ENCODE measurements around the gene MIAT. TPM values are rescaled to one million over a fixed set of nuclear protein-coding genes. Genes with fewer than 3 reads are reported as not detected.
A peak's percentile ranks its signal among the peaks of the same experiment; 100 is the strongest.
"Not testable (repeated sequence)": the region's sequence is repeated elsewhere in the genome, so short reads cannot be mapped to it uniquely, and the experiment has no call there.

MIAT gene
- under 0.01 TPM in 1 of 2 replicates, not detected in the other for total RNA-seq (2014; rRNA removed; shearing (Covaris generic))

DNA sequence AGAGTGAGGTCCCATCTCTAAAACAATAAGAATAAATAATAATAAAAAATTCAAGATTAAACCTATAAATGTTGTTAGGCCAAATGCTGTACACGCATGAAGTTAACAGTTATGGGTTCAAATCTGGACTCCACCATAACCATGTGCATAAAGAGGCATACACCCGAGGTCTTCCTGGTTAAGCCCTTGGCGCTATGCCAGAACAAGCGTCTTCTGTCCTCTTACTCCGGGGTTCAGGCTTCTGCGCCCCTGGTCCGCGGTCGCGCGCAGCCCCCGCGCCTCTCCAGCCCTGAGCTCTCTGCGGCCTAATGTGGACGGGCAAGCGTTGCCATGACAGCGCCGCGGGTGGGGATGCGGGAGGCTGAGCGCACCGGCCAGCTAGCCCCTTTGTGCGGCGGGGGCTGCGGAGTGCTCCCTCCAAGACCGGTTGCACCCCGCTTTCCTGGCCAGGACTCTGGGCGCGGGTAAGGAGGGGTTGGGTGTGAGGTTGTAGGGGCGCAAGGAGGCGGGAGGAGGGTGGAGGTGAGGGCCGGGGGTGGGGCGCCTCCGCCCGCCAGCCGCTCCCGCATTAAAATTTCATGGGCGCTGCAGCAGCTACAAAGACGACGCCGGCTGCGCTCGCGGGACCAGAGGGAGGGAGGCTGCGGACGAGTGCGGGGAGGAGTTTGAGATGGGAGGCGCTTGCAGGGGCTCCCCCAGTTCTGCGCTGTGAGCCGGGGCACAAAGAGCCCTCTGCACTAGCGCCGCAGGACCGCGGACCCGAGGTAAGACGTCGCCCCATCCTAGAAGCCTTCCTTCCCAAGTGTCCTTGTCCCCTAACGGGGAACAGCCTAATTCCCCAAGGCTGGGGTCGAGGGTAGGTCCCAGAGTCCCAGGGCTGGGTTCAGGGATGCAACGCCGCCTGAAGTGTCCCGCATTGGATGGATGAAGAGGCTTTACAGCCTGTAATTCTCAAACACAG lies at the start of gene MIAT:
Gene MIAT (plus strand): TSS at position 698 of the 961 bp plus-strand sequence.
- no peak for DNase-seq (ENCODE audit: low spot score)

DNA sequence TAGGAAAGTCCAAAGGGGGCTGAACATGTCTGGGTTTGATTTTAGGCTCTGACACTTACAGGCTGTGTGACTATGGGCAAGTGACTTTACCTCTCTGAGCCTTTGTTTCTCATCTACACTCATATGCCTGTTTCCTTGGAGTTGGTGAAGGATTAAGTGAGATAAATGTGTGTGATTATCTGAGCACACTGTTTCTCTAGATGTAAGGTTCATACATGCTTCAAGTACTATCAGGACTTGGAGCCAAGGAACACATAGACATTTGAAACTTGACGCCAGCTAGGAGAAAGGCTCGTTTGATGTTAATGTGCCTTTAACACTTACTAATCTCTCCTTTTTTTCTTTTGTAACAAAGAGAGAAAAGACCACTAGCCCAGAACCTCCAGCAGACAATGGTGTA lies 49.3 kb upstream of the MIAT start:
- no peak for DNase-seq (ENCODE audit: low spot score)

DNA sequence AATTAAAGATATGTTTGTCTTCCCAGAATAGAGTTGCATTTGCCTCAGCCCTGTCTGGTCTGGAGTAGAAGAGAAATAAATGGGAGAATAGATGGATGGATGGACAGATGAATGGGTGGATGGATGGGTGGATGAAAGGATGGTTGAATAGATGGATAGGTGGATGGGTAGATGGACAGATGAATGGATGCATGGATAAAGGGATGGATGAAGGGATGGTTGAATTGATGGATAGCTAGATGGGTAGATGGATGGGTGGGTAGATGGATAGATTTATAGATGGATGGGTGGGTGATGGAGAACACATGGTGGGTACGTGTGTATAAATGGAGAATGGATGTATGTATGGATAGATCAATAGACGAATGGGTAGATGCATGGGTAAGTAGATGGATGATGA lies 48.1 kb upstream of the MIAT start:
- DNase-seq (ENCODE audit: low spot score) = no peak

DNA sequence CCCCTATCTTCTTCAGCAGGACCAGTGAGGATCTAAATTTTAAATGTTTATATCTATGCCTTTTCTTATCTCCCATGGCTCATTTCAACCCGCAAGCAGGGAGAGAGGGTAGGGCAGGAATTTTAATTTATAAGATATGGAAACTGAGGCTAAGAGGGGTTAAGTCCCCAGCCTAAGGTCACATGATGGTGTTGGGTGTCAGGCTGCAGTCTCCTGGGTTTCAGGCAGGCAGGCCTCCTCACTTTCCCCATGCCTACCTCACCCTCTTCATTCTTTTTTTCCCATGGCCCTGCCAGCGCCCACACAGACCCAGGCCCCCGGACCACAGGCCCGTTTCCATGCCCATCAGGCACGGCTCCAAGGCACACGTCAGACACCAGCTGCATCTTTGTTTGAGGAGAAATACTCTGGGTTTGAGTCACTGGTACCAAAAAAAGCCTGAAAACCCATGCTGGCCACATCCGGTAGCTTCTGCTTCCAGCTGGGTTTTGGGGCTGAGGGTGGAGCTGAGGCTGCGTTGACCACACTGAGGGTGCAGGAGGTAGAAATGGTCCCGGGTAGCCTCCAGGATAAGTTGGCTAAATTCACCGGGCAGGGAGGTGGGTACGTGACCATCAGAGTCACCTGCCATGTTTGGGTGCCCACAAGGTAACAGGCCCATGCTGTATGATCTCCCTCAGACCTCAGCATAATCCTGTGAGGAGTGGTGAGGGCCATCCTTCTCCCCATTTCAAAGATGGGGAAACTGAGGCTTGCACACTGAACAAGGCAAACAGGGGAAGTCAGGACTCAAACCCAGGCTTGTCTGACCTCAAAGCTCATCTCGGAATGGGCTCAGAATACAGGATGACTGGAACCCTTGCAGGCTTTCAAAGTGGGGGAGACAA lies 47.1 kb upstream of the MIAT start:
- DNase-seq (ENCODE audit: low spot score) = peak; percentile 74

DNA sequence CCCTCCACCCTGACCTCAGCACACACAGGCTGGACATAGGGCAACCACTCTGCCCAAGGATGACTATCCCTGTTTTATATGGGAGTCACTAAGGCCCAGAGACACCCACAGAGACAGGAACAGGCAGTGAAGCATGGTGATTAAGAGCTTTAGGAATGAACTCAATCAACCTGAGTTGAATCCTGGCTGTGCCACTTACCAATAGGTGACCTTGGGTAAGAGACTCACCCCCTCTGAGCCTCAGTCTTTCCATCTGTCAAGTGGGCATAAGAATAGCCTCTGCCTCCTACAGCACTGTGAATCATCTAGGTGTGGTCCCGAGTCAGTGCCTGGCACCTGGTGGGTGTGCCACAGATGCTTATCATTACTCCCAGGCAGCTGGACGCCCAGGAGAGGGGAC lies 46.4 kb upstream of the MIAT start:
- no peak for DNase-seq (ENCODE audit: low spot score)

DNA sequence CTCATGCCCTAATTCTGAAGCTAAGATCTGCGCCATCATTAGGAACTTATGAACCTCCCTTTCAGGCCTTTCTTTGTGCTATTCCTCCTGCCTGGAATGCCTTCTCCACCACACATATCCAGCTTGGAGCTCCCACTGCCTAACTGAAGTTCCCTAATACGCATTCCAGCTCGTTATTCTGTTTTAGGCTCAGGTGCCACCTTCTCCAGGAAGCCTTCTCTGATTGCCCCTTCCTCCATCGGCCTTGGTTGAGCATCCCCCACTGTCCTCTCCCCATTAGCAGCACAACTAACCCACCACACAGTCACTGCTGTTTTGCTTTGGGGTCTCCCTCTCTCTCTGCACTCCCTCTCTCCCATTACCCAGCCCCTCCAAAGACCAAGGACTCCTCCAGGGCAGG lies 44.7 kb upstream of the MIAT start:
- DNase-seq (ENCODE audit: low spot score) = no peak

DNA sequence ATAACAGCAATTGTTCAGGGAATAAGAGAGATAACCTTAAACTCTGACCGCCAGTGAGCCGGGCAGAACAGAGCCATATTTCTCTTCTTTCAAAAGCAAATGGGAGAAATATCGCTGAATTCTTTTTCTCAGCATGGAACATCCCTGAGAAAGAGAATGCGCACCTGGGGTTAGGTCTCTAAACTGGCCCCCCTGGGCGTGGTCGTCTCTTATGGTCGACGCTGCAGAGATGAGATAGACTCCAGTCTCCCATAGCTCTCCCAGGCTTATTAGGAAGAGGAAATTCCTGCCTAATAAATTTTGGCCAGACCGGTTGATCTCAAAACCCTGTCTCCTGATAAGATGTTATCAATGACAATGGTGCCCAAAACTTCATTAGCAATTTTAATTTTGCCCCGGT lies 43.6 kb upstream of the MIAT start:
- not testable (repeated sequence) for DNase-seq (ENCODE audit: low spot score)

DNA sequence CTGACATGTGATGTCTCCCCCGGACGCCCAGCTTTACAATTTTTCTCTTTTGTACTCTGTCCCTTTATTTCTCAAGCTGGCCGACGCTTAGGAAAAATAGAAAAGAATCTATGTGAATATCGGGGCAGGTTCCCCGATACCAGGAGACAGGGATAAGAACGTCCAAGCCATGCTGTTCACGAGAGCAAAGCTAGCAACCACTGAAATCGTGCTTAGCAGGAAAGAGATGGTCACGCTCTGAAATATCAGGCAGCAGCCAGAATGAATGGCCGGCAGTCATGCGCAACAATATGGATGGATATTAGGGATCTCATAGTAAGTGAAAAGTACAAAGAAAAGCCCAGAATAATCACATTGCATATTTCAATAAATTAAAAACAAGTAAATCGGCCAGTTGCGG lies 43.1 kb upstream of the MIAT start:
- no peak for DNase-seq (ENCODE audit: low spot score)

DNA sequence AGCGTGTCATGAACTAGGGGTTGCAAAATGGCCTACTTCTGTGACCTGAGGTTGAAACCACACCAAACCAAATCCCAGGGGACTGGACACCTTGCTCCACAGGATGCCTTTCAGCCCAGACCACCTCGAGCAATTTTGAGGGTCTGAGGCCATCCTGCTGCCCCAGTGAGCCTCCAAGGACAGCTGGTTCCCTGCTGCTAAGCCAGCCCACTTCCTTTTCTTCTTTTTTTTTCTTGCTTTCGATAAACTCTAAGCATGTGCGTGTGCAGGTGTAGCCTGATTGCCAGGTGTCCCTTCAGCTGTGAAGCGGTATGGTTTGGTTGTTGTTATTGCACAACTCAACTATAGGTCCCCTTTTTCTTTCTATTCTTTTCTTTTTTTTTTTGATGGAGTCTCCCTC lies 42.2 kb upstream of the MIAT start:
- no peak for DNase-seq (ENCODE audit: low spot score)

DNA sequence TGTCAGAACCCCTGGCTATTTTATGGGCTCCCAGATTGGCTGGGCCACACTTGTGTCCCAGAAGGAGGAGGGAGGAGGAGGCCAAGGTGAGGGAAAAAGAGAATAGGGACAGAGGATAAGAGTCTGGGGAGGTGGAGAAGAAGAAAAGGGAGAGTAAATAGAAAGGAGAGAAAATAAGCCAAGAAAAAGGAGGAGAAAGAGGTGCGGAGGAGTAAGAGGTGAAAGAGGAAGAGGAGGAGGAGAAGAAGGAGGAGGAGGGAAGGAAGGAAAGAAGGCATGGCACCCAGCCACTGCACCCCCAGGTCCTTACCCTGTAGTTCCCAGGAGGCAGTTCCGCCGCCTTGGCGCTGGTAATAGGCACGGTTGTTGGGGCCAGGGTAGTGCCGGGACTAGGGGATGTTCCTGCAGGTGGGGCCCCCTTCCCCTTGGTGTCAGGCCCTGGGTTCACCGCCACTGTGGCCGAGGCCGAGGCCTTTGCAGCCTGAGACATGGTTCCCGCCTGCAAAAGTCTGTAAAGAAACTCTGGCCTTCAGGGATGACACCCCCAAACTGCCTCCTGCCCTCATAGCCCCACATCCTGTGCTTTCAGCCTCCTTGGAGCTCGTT lies 41.5 kb upstream of the MIAT start:
- no peak for DNase-seq (ENCODE audit: low spot score)

DNA sequence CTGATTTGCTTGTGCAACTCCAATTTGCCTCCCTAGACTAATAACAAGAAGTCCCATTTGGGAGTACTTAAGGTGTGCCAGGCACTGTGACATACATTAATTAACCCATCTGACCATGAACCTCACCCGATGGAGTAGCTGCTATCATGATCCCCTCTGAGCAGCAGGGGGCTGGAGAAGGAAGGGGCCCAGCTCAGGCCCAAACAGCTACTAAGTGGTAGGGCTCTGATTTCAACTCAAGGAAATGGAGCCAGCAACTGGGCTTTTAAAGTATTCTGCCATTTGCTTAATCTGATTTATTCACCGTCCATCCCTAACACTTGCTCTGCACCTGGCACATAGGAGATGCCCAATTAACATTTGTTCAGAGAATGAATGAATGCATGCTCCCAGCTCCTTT lies 40.7 kb upstream of the MIAT start:
- DNase-seq (ENCODE audit: low spot score) = no peak

DNA sequence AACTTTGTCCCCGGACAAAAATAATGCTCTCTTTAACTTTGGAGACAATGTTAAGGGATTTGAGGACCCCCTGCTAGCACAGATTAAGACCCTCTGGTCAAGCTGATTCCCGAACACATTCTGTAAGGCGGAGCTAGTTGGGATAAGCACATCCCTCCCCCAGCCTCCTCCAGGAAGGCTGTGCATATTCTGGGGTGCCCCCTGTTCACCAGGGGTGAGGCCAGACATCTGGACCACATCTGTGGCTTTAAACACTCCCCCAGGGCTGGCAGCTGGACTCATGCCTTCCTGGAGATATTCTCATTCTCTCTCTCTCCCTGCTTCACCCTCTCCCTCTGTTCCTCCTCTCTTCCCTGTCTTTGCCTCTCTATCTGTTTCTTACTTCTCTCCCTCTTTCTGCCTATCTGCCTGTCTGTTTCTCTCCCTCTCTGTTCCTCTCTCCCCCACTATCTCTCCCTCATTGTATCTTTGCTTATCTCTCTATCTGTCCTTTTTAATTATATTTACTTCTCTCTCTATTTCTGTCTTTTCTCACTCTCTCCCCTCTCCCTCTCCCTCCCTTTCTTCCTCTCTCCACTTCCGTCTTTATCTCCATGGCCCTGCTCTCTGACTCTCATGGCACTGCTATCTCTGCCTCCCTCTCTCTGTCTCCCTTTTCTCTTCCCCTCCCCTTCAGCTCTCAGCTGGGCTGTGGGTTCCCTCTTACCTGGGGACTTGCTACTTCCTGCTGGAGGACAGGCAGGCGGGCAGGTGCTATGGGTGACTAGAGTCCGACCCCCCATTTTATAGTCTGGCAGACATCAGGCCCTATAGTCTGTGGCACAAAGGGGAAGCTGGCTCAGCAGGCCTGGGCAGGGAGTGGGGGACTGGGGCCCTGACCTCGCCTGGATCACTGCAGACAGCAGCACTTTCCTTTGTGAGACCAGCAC lies 39.9 kb upstream of the MIAT start, which contains the start of gene CRYBB1:
Gene CRYBB1 (minus strand): TSS at position 757 of the 929 bp plus-strand sequence. CDS start 1,708 bp downstream, outside the sequence.
- no peak for DNase-seq (ENCODE audit: low spot score)

DNA sequence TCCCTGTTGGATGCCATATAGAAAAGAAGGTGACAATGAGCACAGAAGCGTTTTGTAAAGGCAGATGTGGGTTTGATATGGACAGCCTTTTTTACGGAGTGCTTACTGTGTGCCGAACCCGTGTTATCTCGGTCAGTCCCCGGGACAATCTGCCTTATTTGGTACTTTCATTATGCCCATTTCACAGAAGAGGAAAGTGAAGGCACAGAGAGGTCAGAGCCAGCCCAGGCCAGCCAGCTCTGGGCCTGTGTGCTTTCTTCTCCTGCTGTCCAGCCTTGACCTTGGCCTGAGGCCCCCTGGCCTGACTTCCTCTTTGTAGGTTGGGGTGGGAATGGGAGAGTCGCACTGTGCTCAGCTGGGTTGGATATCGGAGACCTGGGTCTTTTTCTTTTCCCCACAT lies 38.9 kb upstream of the MIAT start:
- no peak for DNase-seq (ENCODE audit: low spot score)

DNA sequence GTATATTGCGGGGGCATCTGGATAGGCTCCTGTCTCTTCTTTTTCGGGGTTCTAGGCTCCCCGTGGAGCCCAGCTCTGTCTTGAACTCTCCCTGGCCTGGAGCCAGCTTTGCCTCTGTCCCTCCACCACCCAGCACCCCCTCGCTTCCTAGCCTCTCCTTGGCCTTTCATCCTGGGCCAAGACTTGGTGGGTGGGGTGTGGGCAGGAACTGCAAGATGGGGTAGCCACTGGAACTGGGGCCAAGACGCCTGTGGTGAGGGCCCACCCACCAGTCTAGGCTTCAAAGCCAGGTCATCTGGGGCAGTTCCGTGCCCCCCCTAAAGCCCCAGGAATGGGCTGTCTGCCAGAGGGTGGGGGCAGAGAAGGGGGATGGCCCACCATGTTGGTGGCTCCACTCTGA lies 37.9 kb upstream of the MIAT start:
- DNase-seq (ENCODE audit: low spot score) = no peak

DNA sequence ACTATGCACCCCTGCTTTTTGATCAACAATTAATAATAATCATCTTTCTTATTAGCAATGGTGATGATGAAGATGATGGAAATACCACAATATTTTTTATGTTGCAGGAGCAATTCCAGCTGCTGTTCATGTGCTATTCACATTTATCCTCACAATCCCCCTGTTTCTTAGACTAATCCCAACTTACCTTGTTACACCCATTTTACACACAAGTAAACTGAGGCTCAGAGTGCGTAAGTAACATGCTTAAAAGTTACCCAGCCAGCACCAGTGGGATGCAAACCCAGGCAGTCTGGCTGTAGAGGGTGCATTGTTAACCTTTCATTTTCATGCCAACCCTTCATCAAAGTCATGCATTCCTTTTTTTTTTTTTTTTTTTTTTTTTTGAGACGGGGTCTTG lies 37.2 kb upstream of the MIAT start:
- DNase-seq (ENCODE audit: low spot score) = no peak

DNA sequence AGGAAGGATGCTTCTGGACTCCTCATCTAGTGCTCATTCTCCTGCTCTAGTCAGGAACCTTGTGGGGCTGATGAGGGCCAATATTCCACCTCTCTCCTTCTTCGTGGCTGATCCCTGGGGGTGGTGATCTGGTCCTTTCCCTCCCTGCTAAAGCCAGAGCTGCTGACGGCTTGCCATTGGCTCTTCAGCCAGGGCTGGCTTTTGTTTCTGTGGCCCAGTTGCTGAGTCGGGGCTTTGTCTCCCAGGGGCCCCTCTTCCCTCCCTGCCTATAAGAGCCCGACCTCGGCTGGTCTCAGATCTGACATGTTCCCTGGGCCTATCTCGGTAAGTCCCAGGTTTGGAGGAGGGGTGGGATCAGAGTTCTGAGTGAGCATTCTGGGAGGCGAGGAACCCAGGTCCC lies 35.7 kb upstream of the MIAT start, which contains the start of gene CRYBA4:
Gene CRYBA4 (plus strand): TSS at position 301 of the 400 bp plus-strand sequence. CDS start 634 bp downstream, outside the sequence.
- no peak for DNase-seq (ENCODE audit: low spot score)

DNA sequence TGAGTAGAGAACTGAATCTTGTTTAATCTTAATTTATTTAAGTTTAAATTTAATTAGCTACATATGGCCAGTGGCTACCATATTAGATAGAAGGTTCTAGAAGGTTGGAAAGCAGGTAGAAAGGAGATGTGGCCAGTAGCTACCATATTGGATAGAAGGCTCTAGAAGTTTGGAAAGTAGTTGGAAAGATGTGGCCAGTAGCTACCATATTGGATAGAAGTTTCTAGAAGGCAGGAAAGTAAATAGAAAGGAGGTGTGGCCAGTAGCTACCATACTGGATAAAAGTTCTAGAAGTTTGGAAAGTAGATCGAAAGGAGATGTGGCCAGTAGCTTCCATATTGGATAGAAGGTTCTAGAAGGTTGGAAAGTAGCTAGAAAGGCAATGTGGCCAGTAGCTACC lies 33.4 kb upstream of the MIAT start:
- DNase-seq (ENCODE audit: low spot score) = no peak

DNA sequence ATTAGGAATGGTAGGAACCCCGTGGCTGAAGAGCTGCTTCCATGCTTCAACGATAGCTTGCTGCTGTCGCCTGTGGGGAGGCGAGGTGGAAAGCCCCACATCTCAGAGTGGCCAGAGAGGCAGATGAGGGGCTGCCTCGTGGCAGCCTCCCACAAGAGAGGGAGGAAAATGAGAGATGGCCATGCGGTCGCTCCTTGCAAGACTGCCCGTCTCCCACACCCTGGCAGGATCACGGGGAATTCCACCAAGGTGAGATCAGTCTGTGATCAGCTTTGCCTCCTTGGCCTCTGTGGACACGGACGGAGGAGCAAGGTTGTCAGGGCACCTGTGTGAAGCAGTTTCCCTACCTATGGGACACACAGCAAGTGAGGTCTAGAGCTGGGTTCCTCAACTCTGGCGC lies 32.6 kb upstream of the MIAT start:
- no peak for DNase-seq (ENCODE audit: low spot score)

DNA sequence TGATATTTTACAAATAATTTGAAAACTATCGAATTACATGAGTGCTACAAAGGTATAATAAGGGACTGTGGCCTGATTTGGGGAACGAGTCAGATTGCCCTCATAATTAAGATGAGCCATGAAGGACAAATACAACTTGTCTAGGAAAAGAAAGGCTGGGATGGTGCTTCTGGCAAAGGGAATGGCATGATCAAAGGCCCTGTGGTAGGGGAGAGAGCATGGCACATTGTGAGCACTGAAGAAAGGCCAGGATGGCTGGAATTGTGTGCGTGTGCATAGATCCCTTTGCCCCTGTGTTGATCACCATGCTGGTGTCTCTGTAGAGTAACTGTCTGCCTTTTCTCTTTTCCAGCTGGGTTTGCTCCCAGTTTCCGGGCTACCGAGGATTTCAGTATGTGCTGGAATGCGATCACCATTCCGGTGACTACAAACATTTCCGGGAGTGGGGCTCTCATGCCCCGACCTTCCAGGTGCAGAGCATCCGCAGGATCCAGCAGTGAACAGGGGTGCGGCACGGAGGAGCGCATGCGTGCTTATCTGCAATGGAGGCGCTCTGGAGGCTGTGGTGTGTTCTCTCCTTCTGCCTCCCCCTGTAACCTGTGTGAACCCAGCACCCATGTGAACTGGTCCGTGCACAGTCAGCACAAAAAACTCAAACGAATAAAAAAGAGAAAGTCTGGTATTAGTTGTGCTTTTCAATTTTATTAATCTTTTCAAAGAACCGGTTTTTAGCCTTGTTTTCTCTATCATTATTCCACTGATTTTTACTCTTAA lies 27.2 kb upstream of the MIAT start:
- DNase-seq (ENCODE audit: low spot score) = no peak

DNA sequence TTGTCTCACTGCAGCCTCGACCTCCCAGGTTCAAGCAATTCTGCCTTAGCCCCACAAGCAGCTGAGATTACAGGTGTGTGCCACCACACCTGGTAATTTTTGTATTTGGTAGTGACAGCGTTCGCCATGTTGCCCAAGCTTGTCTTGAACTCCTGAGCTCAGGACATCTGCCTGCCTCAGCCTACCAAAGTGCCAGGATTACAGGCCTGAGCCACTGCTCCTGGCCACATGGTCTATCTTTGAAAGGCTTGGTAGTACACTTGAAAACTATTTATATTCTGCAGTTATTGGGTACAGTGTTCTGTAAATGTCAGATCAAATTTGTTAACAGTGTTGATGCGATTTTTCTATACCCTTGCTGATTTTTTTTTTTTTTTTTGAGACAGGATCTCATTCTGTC lies 26.1 kb upstream of the MIAT start:
- no peak for DNase-seq (ENCODE audit: low spot score)
